ENCODE data around the gene CHCT1. TPM values are rescaled to one million over a fixed set of nuclear protein-coding genes. Genes with fewer than 3 reads are reported as not detected.

Gene CHCT1
- polyA plus RNA-seq, 2 donors = 0.08 TPM; not detected in 1

DNA sequence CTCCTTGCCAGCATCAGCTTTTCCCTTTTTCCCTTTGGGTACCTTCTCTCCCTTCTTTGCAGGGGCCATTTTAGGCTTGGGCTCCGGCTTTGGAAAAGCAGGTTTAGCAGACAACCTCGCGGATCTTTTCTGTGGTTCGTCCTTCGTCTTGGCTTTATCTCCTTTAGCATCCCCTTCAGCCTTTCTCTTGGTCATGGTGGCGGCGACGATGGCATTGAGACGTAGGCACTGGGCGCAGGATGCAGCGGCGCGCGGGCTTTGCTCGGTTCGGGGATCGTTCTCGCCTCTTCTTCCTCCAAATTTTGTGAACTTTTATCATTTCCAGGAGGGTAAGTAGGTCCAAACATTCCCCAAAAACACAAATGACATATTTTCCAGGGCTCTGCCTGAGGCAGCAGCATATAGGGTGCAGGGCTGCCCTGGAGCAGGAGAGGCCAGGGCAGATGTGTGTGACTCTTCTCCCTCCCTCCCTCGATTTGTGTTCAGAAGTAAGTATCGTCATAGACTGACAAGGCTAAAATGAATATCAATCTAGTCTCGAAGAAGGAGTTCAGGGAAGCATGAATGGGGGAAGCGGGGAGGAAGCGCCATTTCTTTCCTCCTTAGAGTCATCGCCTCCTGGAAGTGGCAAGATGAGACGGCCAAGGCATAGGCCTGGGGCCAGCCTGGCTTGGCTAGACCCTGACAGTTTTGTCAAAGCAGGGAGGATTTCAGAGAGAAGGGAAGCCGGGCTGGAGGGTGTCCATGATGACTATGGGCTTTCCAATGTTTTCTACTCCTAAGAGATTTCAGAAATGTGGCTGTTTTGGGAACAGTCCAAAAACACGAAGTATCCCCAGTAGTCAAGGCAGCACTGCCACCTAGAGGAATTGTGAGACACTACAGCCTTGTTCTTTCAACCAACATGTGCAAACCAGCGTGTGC, 13.2 kb downstream of the CHCT1 start:
- no peak overlapping the region for H3K4me3 ChIP-seq (ENCODE audit: low read depth in 1 of 2, low read length in 2 of 2)
- no peaks in the 10 kb centered on the region for H3K36me3 ChIP-seq (ENCODE audit: control insufficient read depth in 2 of 2, insufficient read depth in 2 of 2, low read length in 1 of 2)

DNA sequence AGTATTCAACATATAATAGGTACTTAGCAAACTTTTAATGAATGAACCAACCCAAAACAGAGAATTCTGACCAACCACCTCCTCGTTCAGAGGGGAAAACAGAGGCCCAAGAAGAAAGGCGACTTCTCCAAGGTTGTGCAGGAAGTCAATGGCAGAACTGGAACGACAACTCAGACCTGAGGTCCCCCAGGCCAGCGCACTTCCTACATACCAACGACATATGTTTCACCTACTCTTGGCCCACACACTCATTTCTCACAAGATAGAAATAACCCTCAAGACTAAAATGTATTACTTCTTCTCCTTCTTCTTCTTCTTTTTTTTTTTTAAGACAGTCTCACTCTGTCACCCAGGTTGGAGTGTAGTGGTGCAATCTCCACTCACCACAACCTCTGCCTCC, 14.4 kb downstream of the CHCT1 start:
- Histone ChIP-seq H3K9me3 (ENCODE audit: control insufficient read depth in 2 of 2, insufficient read depth in 1 of 2, low read depth in 1 of 2, low read length in 1 of 2) (peaks cover 2 to 5% of the 10 kb centered on the region in 2 donors), H3K4me1 (ENCODE audit: control insufficient read depth in 2 of 2, insufficient read depth in 2 of 2, low read length in 1 of 2) (peaks cover 0 to 2% of the 10 kb centered on the region in 2 donors), H3K4me3 (ENCODE audit: low read depth in 1 of 2, low read length in 2 of 2) (no peak overlapping the region), H3K27ac (ENCODE audit: low read depth in 2 of 2, low read length in 1 of 2) (no peak overlapping the region), H3K27me3 (ENCODE audit: control insufficient read depth in 1 of 2, insufficient read depth in 2 of 2, low read length in 2 of 2) (no peaks in the 10 kb centered on the region), H3K36me3 (ENCODE audit: control insufficient read depth in 2 of 2, insufficient read depth in 2 of 2, low read length in 1 of 2) (no peaks in the 10 kb centered on the region)
- 58 to 60% methylated on average over 5 of the region's 5 CpGs for WGBS, 2 donors

More for the DNA sequence above, 13.2 kb downstream of the CHCT1 start:
- Histone ChIP-seq H3K27ac (ENCODE audit: low read depth in 2 of 2, low read length in 1 of 2) (no peak overlapping the region), H3K27me3 (ENCODE audit: control insufficient read depth in 1 of 2, insufficient read depth in 2 of 2, low read length in 2 of 2) (no peaks in the 10 kb centered on the region), H3K9me3 (ENCODE audit: control insufficient read depth in 2 of 2, insufficient read depth in 1 of 2, low read depth in 1 of 2, low read length in 1 of 2) (peaks cover 2 to 5% of the 10 kb centered on the region in 2 donors), H3K4me1 (ENCODE audit: control insufficient read depth in 2 of 2, insufficient read depth in 2 of 2, low read length in 1 of 2) (peaks cover 0 to 2% of the 10 kb centered on the region in 2 donors)
- WGBS, 2 donors = 73 to 74% methylated on average over 28 of the region's 28 CpGs

DNA sequence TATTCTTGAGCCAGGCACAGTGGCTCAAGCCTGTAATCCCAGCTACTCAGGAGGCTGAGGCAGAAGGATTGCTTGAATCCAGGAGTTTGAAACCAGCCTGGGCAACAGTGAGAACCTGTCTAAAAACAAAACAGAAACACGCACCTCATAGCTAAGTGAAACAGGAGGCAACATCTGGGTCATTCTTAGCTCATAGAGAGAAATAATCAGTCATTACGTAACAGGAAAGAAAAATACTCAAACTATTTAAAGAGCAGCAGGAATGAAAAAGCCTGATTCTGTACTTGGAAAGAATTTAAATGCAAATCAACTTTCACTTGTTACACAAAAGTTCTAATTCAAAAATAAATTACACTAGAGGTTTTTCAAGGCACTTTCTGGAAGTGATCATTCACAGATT, 17.2 kb downstream of the CHCT1 start:
- 28 to 31% methylated on average over 2 of the region's 2 CpGs for WGBS, 2 donors
- no peaks in the 10 kb centered on the region for H3K9me3 ChIP-seq (ENCODE audit: control insufficient read depth in 2 of 2, insufficient read depth in 1 of 2, low read depth in 1 of 2, low read length in 1 of 2)
- no peak overlapping the region for H3K27ac ChIP-seq (ENCODE audit: low read depth in 2 of 2, low read length in 1 of 2)
- no peak overlapping the region for H3K4me3 ChIP-seq (ENCODE audit: low read depth in 1 of 2, low read length in 2 of 2)
- H3K27me3 ChIP-seq (ENCODE audit: control insufficient read depth in 1 of 2, insufficient read depth in 2 of 2, low read length in 2 of 2) = no peaks in the 10 kb centered on the region
- H3K4me1 ChIP-seq (ENCODE audit: control insufficient read depth in 2 of 2, insufficient read depth in 2 of 2, low read length in 1 of 2) = peaks cover 0 to 2% of the 10 kb centered on the region in 2 donors
- H3K36me3 ChIP-seq (ENCODE audit: control insufficient read depth in 2 of 2, insufficient read depth in 2 of 2, low read length in 1 of 2) = no peaks in the 10 kb centered on the region

DNA sequence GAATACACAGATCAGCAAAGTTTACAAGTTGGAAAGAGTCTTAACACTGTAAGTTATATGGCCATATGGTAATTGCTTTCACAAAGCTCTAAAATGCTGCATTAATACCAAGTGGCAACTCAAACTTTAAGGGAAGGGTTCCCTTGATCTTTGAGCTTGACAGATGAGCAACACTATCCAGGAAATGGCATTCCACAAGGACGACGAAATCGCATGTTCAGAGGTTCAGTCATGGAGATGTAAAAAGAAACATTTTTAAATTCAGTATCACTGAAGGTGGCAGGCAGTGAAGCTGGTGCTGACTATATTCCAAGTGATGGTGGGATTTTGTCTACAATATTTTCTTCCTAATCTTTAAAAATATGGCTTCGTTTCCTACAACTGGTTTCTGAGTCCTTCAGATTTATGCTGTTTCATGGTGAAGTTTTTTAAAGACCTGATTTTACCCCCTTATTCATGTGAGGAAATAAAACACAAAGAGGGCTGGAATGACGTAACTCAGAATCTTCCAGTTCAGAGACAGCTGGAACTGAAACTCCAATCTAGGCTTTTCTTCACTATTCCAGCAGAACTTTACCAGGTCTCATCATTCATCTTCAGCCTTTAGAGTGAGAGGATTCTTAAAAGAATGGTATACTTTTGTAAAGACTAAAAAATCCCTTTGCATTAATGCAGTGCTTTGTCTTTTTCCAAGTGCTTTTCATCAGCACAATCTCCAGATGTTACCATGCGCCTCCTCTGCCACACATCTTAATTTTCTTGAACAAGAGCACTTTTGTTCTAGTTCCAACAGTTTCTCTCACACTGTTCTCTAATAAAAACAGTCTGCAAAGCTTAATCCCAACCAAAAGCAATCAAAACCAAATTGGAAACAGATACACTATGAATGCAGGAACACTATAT, 20.2 kb downstream of the CHCT1 start:
- no peak overlapping the region for H3K4me3 ChIP-seq (ENCODE audit: low read depth in 1 of 2, low read length in 2 of 2)

DNA sequence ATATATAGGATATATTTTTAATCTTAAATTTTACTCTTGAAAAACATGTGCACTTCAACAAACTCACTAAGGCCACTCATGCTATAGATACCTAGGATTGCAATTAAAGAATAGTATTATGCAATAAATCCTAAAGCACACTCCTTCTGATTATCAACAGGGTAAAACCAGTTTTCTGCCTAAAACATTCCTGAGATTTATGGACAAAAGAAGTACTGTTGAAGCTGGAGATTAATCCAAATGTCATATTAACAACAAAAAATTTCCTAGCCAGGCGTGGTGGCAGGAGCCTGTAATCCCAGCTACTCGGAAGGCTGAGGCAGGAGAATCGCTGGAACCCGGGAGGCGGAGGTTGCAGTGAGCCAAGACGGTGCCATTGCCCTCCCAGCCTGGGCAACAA, 21.4 kb downstream of the CHCT1 start:
- 42 to 50% methylated on average over 6 of the region's 6 CpGs for WGBS, 2 donors
- Histone ChIP-seq H3K9me3 (ENCODE audit: control insufficient read depth in 2 of 2, insufficient read depth in 1 of 2, low read depth in 1 of 2, low read length in 1 of 2) (no peaks in the 10 kb centered on the region), H3K4me3 (ENCODE audit: low read depth in 1 of 2, low read length in 2 of 2) (no peak overlapping the region), H3K27me3 (ENCODE audit: control insufficient read depth in 1 of 2, insufficient read depth in 2 of 2, low read length in 2 of 2) (no peaks in the 10 kb centered on the region), H3K27ac (ENCODE audit: low read depth in 2 of 2, low read length in 1 of 2) (no peak overlapping the region), H3K36me3 (ENCODE audit: control insufficient read depth in 2 of 2, insufficient read depth in 2 of 2, low read length in 1 of 2) (peaks cover 2 to 3% of the 10 kb centered on the region in 2 donors), H3K4me1 (ENCODE audit: control insufficient read depth in 2 of 2, insufficient read depth in 2 of 2, low read length in 1 of 2) (no peaks in the 10 kb centered on the region)

More for the DNA sequence above, 20.2 kb downstream of the CHCT1 start:
- Histone ChIP-seq H3K27me3 (ENCODE audit: control insufficient read depth in 1 of 2, insufficient read depth in 2 of 2, low read length in 2 of 2) (no peaks in the 10 kb centered on the region), H3K9me3 (ENCODE audit: control insufficient read depth in 2 of 2, insufficient read depth in 1 of 2, low read depth in 1 of 2, low read length in 1 of 2) (no peaks in the 10 kb centered on the region), H3K27ac (ENCODE audit: low read depth in 2 of 2, low read length in 1 of 2) (no peak overlapping the region), H3K36me3 (ENCODE audit: control insufficient read depth in 2 of 2, insufficient read depth in 2 of 2, low read length in 1 of 2) (peaks cover 1 to 3% of the 10 kb centered on the region in 2 donors), H3K4me1 (ENCODE audit: control insufficient read depth in 2 of 2, insufficient read depth in 2 of 2, low read length in 1 of 2) (no peaks in the 10 kb centered on the region)
- WGBS, 2 donors = 59 to 64% methylated on average over 6 of the region's 6 CpGs

DNA sequence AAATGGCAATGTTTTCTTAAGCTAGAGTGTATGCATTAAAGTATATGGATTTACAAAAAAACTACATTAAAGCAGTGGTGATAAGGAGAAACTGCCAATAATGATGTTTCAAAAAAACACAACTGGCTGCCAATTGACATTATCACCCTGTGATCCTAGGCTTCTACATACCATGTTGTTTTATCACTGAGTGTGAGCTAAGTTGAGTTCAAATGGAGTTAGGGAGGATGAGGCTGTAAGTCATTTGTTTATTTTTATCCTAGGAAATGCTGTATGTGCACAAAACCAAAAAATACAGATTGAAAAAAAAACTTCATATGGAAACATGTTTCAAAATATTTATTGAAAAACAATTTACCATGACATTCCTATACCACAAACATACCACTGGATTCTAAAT, 22.9 kb downstream of the CHCT1 start:
- no peaks in the 10 kb centered on the region for H3K9me3 ChIP-seq (ENCODE audit: control insufficient read depth in 2 of 2, insufficient read depth in 1 of 2, low read depth in 1 of 2, low read length in 1 of 2)
- H3K27ac ChIP-seq (ENCODE audit: low read depth in 2 of 2, low read length in 1 of 2) = no peak overlapping the region
- no peaks in the 10 kb centered on the region for H3K27me3 ChIP-seq (ENCODE audit: control insufficient read depth in 1 of 2, insufficient read depth in 2 of 2, low read length in 2 of 2)
- peaks cover 3 to 6% of the 10 kb centered on the region in 2 donors for H3K36me3 ChIP-seq (ENCODE audit: control insufficient read depth in 2 of 2, insufficient read depth in 2 of 2, low read length in 1 of 2)
- no peak overlapping the region for H3K4me3 ChIP-seq (ENCODE audit: low read depth in 1 of 2, low read length in 2 of 2)
- no peaks in the 10 kb centered on the region for H3K4me1 ChIP-seq (ENCODE audit: control insufficient read depth in 2 of 2, insufficient read depth in 2 of 2, low read length in 1 of 2)

DNA sequence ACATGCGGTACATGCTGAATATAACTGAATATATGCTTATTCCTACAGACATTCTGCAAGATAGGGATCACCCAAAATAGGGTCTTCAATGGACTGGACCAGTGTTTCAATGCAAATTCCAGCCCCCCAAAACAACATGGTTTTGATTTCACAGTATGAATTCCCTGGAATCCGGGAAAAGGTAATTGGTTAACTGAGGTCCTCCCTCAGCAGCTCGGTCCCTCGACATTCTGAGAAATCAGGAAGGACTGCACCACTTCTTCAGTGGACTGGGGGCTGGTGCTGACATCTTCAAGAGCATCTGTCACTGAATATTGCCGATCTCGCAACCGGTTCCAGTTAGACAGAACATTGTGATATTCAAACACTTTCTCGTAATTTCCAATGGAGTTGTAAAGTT, 25.1 kb downstream of the CHCT1 start:
- no peak overlapping the region for H3K4me3 ChIP-seq (ENCODE audit: low read depth in 1 of 2, low read length in 2 of 2)
- no peaks in the 10 kb centered on the region for H3K27me3 ChIP-seq (ENCODE audit: control insufficient read depth in 1 of 2, insufficient read depth in 2 of 2, low read length in 2 of 2)
- H3K27ac ChIP-seq (ENCODE audit: low read depth in 2 of 2, low read length in 1 of 2) = no peak overlapping the region
- H3K4me1 ChIP-seq (ENCODE audit: control insufficient read depth in 2 of 2, insufficient read depth in 2 of 2, low read length in 1 of 2) = no peaks in the 10 kb centered on the region
- 94 to 95% methylated on average over 8 of the region's 8 CpGs for WGBS, 2 donors
- peaks cover 3 to 6% of the 10 kb centered on the region in 2 donors for H3K36me3 ChIP-seq (ENCODE audit: control insufficient read depth in 2 of 2, insufficient read depth in 2 of 2, low read length in 1 of 2)
- no peaks in the 10 kb centered on the region for H3K9me3 ChIP-seq (ENCODE audit: control insufficient read depth in 2 of 2, insufficient read depth in 1 of 2, low read depth in 1 of 2, low read length in 1 of 2)

DNA sequence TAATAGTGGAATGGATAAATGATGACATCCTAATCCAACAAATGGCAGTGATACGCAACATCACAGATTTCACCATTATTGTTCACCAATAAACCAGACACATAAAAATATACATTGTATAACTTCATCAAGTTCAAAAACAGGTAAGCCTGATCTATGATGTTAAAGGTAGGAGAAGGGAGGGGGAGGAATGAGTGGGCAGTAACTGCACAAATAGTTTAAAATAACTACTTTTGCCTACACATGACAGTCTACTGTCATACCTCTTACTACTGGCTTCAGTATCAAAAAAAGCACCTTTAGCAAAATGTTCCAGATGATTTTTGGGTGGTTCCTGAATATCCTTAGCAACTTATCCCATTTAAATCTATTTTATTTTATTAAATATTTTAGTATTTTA, 28.8 kb downstream of the CHCT1 start:
- Histone ChIP-seq H3K9me3 (ENCODE audit: control insufficient read depth in 2 of 2, insufficient read depth in 1 of 2, low read depth in 1 of 2, low read length in 1 of 2) (no peaks in the 10 kb centered on the region), H3K27ac (ENCODE audit: low read depth in 2 of 2, low read length in 1 of 2) (no peak overlapping the region), H3K4me3 (ENCODE audit: low read depth in 1 of 2, low read length in 2 of 2) (no peak overlapping the region), H3K27me3 (ENCODE audit: control insufficient read depth in 1 of 2, insufficient read depth in 2 of 2, low read length in 2 of 2) (no peaks in the 10 kb centered on the region), H3K36me3 (ENCODE audit: control insufficient read depth in 2 of 2, insufficient read depth in 2 of 2, low read length in 1 of 2) (peaks cover 6 to 10% of the 10 kb centered on the region in 2 donors), H3K4me1 (ENCODE audit: control insufficient read depth in 2 of 2, insufficient read depth in 2 of 2, low read length in 1 of 2) (no peaks in the 10 kb centered on the region)
- 97 to 100% methylated on average over 1 of the region's 1 CpG for WGBS, 2 donors

DNA sequence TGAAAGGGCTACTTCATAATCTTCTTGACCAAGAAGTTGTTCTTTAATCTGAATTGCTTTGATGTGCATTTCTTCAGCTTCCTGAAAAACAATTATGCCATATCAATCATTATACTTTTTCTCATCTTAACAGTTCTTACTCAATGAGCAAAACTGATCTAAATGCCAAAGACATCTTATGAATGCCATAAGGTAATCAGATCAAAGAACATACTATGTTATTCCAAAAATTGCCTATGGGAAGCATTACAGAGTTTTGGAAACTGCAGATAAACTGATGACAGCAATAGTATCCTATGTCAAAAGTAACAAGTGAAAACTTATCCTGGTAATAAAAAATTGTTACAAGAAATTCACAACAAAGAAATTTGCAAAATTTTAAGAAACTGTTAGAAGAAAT, 29.7 kb downstream of the CHCT1 start:
- H3K4me3 ChIP-seq (ENCODE audit: low read depth in 1 of 2, low read length in 2 of 2) = no peak overlapping the region
- H3K36me3 ChIP-seq (ENCODE audit: control insufficient read depth in 2 of 2, insufficient read depth in 2 of 2, low read length in 1 of 2) = peaks cover 6 to 10% of the 10 kb centered on the region in 2 donors
- H3K27me3 ChIP-seq (ENCODE audit: control insufficient read depth in 1 of 2, insufficient read depth in 2 of 2, low read length in 2 of 2) = no peaks in the 10 kb centered on the region
- no peaks in the 10 kb centered on the region for H3K4me1 ChIP-seq (ENCODE audit: control insufficient read depth in 2 of 2, insufficient read depth in 2 of 2, low read length in 1 of 2)
- H3K27ac ChIP-seq (ENCODE audit: low read depth in 2 of 2, low read length in 1 of 2) = no peak overlapping the region
- no peaks in the 10 kb centered on the region for H3K9me3 ChIP-seq (ENCODE audit: control insufficient read depth in 2 of 2, insufficient read depth in 1 of 2, low read depth in 1 of 2, low read length in 1 of 2)
